ENCODE measurements around the gene CEP89.

CEP89 gene

DNA sequence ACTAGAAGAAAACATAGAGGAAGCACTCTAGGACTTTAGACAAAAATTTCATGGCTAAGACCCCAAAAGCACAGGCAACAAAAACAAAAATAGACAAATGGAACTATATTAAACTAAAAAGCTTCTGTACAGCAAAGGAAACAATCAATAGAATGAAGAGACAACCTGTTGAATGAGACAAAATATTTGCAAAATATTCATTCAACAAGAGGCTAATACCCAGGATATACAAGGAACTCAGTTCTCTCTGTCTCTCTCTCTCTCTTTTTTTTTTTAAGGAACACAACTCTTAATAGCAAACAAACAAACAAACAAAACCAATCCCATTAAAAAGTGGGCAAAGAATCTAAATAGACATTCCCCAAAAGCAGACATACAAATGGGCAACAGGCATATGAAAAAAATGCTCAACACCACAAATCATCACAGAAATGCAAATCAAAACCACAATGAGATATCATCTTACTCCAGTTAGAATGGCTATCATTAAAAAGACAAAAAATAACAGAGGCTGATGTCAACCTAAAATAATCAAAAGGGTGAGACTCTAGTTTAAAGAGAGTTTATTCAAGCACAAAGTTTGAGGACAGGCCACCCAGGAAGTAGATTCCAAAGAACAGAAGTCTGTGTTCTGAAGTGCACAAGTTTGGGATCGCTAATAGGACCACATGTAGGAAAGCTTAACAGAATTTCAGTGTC lies 75.1 kb downstream of the CEP89 start:
- peaks cover 76% of the 10 kb centered on the region for H3K36me3 Mint-ChIP-seq (ENCODE audit: low read depth)
- H3K9me3 Mint-ChIP-seq: peaks cover 34% of the 10 kb centered on the region
- no peaks in the 10 kb centered on the region for H3K27me3 Mint-ChIP-seq (ENCODE audit: low read depth, poor library complexity)
- H3K4me3 Mint-ChIP-seq: no peak overlapping the region
- DNase-seq: no peak
- no peaks in the 10 kb centered on the region for H3K4me1 Mint-ChIP-seq
- TF ChIP-seq, protein P1, sequence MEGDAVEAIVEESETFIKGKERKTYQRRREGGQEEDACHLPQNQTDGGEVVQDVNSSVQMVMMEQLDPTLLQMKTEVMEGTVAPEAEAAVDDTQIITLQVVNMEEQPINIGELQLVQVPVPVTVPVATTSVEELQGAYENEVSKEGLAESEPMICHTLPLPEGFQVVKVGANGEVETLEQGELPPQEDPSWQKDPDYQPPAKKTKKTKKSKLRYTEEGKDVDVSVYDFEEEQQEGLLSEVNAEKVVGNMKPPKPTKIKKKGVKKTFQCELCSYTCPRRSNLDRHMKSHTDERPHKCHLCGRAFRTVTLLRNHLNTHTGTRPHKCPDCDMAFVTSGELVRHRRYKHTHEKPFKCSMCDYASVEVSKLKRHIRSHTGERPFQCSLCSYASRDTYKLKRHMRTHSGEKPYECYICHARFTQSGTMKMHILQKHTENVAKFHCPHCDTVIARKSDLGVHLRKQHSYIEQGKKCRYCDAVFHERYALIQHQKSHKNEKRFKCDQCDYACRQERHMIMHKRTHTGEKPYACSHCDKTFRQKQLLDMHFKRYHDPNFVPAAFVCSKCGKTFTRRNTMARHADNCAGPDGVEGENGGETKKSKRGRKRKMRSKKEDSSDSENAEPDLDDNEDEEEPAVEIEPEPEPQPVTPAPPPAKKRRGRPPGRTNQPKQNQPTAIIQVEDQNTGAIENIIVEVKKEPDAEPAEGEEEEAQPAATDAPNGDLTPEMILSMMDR (IDR thresholded peaks at IDR 0.05): no peak
- H3K27ac Mint-ChIP-seq: no peak overlapping the region

DNA sequence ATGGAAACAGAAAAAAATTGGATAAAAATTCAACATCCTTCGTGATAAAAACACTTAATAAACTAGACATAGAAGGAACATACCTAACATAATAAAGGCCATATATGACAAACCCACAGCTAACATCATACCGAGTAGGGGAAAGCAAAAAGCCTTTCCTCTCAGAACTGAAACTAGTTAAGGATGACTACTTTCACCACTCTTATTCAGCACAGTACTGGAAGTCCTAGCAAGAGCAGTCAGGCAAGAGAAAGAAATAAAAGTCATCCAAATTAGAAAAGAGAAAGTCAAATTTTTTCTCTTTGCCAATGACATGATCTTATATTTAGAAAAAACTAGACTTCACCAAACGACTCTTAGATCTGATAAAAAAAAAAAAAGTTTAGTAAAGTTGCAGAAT lies 76.4 kb downstream of the CEP89 start:
- peaks cover 81% of the 10 kb centered on the region for H3K36me3 Mint-ChIP-seq (ENCODE audit: low read depth)
- no peak overlapping the region for H3K4me3 Mint-ChIP-seq
- no peaks in the 10 kb centered on the region for H3K4me1 Mint-ChIP-seq
- H3K9me3 Mint-ChIP-seq: peaks cover 43% of the 10 kb centered on the region
- H3K27me3 Mint-ChIP-seq (ENCODE audit: low read depth, poor library complexity): no peaks in the 10 kb centered on the region
- DNase-seq: no peak
- no peak overlapping the region for H3K27ac Mint-ChIP-seq
- TF ChIP-seq, protein P1 (IDR thresholded peaks at IDR 0.05): no peak

DNA sequence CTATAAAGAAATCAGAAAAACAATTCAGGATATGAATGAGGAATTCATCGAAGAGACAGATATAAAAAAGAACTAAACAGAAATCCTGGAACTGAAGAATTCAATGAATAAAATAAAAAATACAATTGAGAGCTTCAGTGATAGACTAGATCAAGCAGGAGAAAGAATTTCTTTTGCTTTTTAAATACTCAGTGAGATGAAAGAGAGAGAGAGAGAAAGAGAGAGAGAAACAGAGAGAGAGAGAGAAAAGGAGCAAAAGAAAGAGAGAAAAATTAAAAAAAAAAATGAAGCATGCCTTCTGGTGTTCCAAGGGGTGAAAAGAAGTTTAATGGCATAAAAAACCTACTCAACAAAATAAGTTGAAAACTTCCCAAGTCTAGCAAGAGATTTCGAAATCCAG lies 80.1 kb downstream of the CEP89 start:
- Mint-ChIP-seq H3K27ac (no peak overlapping the region), H3K9me3 (peaks cover 50% of the 10 kb centered on the region), H3K36me3 (ENCODE audit: low read depth) (peaks cover 83% of the 10 kb centered on the region), H3K4me3 (no peak overlapping the region), H3K4me1 (no peaks in the 10 kb centered on the region), H3K27me3 (ENCODE audit: low read depth, poor library complexity) (no peaks in the 10 kb centered on the region)
- DNase-seq: no peak
- TF ChIP-seq, protein P1 (IDR thresholded peaks at IDR 0.05): no peak

DNA sequence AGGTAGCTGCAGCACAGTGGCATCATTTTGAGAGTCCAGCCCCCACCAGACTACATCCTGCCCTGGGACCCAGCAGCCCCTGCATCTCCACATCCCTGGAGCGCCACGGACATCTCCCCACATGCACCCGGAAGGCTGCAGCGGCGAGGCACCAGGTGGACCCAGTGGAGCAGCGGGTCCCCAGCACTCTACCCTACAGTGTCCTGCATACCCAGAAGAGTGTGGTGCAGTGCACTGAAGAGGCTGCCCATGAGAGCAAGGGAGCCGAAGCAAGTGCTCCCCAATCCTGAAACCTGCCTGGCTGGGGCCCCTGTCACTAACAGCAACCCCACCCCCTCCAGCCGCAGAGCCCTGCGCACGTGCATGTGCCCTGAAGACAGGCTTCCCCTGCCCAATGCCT lies 80.9 kb downstream of the CEP89 start:
- Mint-ChIP-seq H3K36me3 (ENCODE audit: low read depth) (peaks cover 75% of the 10 kb centered on the region), H3K4me3 (no peak overlapping the region), H3K4me1 (no peaks in the 10 kb centered on the region), H3K27me3 (ENCODE audit: low read depth, poor library complexity) (no peaks in the 10 kb centered on the region), H3K27ac (no peak overlapping the region), H3K9me3 (peaks cover 50% of the 10 kb centered on the region)
- TF ChIP-seq, protein P1 (IDR thresholded peaks at IDR 0.05): no peak
- DNase-seq: no peak

DNA sequence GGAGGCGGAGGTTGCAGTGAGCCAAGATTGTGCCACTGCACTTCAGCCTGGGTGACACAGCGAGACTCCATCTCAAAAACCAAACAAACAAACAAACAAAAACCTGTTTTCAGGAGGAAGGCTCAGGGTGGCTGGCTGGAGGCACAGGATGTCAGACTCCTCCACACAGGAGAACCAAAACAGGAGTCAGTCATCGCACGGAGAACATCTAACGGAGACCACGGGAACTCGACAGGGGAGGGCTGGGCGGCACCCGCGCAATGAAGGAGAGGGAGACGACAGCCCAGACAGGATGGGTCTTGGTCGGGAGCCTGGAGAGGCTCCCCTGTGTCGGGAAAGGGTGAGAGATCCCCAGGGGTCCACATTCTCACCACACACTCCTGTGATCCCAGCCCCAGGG lies 81.4 kb downstream of the CEP89 start:
- peaks cover 50% of the 10 kb centered on the region for H3K9me3 Mint-ChIP-seq
- no peaks in the 10 kb centered on the region for H3K27me3 Mint-ChIP-seq (ENCODE audit: low read depth, poor library complexity)
- H3K4me1 Mint-ChIP-seq: no peaks in the 10 kb centered on the region
- DNase-seq: no peak
- H3K4me3 Mint-ChIP-seq: no peak overlapping the region
- TF ChIP-seq, protein P1 (IDR thresholded peaks at IDR 0.05): no peak
- peaks cover 70% of the 10 kb centered on the region for H3K36me3 Mint-ChIP-seq (ENCODE audit: low read depth)
- no peak overlapping the region for H3K27ac Mint-ChIP-seq
